ENCODE data around the gene LRRC37B.
"Not testable (repeated sequence)": the region's sequence is repeated elsewhere in the genome, so short reads cannot be mapped to it uniquely, and the experiment has no call there.

LRRC37B gene

GRCh38 chr17:32086833-32087232 is 79.7 kb downstream of the LRRC37B start:
- DNase-seq (ENCODE audit: low read depth), result not testable (repeated sequence)

GRCh38 chr17:32092062-32092461 is 84.9 kb downstream of the LRRC37B start:
- DNase-seq (ENCODE audit: low read depth), result not testable (repeated sequence)

GRCh38 chr17:32099686-32100085 is 92.5 kb downstream of the LRRC37B start:
- DNase-seq (ENCODE audit: low read depth), result no peak

DNA sequence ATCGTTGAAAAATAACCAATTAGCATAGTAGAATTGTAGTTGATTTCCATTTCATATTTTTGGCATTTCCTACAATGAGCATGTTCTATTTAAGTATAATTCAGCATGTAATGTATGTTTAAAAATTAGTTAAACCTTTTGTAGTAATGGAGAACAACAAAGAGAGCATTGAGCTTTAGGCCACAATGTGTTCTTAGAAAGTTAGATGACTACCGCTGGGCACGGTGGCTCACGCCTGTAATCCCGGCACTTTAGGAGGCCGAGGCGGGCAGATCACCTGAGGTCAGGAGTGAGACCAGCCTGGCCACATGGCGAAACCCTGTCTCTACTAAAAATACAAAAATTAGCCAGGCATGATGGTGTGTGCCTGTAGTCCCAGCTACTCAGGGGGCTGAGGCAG is 93.1 kb downstream of the LRRC37B start:
- DNase-seq (ENCODE audit: low read depth), result not testable (repeated sequence)

DNA sequence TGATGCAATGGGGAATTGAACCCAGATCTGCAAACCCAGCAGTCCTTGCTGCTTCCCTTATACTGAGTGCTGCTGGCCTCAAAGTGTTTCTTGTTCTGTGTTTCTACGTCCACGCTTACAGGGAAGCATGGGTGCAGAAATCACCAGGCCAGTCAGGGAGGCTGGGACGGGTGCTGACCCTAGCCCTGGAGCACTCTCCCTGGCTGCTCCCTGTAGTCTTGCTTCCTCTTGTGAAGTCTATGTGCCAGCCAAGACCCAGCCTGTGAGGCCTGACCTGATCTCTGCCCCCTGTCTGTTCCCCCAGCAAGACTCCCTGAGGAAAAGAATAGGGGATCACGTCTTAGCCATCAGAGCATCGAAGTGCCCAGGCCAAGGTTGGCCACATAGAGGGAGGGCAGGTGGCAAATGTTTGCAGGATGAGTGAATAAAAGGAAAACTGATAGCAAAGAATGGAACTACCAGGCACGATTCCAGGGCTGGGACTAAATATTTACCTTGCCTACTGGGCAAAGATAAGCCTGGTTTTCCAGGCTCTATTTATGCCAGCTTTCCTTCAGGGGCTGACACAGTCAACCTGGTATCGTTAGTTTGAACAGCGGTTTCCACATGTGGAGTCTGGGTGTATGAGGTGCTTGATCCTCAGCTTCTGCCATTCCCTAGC is 93.9 kb downstream of the LRRC37B start:
- DNase-seq (ENCODE audit: low read depth), result no peak

- no peak for DNase-seq (ENCODE audit: low read depth)
These were observed 95.0 kb downstream of the LRRC37B start for GRCh38 chr17:32102172-32102571.

DNA sequence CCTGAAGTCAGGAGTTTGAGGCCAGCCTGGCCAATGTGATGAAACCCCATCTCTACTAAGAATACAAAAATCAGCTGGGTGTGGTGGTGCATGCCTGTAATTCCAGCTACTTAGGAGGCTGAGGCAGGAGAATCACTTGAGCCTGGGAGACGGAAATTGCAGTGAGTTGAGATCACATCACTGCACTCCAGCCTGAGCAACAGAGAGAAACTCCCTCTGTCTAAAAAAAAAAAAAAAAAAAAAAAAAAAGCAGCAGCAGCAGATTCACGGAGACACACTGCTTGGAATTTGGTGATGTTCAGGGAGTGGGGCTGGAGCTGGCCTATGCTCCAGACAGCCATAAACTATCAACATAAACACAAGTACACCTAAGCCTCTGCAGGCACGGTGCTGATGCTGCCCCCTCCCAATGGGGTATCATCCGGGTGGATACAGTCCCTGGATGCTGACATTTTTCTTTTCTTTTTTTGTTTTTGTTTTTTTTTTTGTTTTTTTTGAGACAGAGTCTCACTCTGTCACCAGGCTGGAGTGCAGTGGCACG is 95.5 kb downstream of the LRRC37B start:
- DNase-seq (ENCODE audit: low read depth), result peak; percentile 72

Data from iris pigment epithelial cell (primary cell).